GM19467 (cell line): ENCODE data around the gene EBF3.
"Not testable (repeated sequence)": the region's sequence is repeated elsewhere in the genome, so short reads cannot be mapped to it uniquely, and the experiment has no call there.

Experiments
- ATAC-seq: cut with Tn5 transposase; IDR thresholded peaks from one replicate; pipeline ENCODE4 v1.9.1; 2021; ENCODE audit warnings: mild to moderate bottlenecking, moderate library complexity; ENCODE audit not compliant: unreplicated experiment

The EBF3 gene

DNA sequence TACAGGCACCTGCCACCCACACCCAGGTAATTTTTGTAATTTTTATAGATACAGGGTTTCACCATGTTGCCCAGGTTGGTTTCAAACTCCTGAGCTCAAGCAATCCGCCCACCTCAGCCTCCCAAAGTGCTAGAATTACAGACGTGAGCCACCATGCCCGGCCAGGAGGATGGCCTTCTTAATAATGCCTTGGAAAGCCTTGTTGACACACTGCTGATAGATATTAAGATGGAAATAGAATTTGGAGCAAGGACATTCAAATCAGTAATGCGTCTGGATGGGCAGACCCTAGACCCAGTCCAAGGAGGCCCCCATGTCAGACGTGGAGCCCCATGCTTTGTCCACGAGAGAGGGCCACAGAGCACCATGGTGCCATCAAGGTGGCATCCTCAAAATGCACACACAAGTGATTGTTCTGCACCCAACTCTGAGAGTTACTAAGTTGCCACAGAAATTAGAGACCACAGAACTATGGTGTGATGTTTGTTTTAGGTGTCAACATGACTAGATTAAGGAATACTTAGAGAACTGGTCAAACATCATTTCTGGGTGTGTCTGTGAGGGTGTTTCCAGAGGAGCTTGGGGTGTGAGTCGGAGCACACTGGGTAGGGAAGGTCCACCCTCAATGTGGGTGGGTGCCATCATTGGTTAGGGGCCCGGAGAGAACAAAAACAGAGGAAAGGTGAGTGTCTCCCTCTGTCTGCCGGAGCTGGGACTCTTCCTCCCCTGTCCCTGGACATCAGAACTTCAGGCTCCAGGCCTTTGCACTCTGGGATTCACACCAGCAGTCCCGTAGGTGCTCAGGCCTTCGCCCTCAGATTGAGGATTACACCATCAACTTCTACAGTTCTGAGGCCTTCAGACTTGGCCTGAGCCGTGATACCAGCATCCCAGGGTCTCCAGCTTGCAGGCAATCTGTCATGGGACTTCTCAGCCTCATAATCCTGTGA is 34.5 kb downstream of the EBF3 start:
- ATAC-seq, result no peak

DNA sequence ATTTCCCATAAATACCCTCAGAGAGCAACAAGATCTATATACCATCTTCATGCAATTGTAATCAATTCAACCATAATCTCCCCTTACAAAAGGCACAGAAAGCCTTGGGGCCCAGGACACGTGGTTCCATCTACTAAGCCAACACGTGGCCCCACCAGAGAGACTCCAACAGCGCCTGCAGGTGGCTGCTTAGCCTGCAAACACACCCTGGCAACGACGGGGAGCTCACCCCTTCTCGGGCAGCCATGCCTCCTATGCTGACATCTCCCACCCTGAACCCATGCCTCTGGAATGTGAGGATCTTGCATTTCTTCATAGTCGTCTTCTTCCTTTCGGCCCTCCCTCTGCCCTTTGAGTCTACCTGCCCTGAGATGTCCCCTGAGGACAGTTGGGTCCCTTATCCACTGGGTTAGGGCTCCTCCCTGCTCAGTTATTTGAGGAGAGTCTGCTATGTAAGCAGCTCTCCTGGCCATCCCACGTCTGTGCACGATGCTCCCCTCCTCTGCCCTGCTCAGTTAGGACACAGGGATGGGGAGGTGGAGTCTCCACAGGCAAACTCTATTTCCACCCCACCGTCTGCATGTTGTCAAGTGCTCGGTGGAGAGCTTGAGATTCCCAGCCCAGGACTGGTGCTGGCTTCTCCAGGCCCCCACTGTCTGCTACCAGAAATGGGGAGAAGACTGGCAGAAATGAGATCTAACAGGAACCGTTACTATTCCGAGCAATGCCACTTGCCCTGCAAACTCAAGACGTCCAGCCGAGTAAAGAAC is 36.5 kb downstream of the EBF3 start:
- ATAC-seq, result no peak

DNA sequence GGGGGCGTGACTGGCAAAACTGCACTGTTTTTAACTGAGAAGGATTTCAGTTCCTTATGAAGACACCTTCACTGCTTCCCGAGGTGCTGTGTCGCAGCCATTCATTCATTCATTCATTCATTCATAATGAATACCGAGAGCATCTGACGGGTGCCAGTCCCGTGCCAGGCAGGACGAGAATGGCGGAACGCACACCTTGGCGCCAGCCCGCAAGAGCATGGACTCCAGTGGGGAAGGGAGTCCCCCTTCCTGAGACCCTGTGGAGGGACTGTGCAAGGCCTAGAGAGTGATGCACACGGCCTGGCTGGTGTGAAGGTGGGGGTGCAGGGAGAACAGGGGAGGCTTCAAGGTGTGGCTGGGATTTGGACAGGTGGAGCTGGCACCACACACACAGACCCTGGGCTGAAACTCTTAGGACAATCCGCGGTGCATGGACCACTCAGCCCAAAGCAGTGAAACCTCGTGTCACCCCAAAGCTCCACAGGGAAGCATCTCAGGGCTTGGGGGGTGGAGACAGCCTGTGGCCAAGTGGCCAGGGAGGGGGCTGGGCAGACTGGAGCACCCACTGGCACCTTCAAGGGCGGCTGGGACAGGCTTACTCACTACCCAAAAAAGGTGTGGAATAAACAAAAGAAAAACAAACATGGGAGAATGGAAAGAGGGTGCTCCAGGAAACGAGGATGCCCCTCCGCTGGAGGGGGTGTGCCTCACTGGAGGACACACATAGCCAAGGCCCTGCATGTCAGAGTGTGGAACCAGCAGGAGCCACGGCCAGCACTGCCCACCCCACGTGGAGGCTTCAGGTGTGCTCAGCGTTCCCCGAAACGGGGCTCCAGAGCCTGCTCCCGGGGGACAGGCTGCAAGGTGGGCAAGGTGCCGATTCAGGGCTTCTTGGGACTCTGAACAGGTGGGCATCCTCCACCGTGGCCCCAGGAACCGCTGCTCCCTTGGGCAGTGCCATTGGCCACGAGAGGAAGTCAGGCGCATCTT is 37.7 kb downstream of the EBF3 start:
- ATAC-seq, result no peak

GRCh38 chr10:129924375-129925085 is 39.5 kb downstream of the EBF3 start:
- no peak for ATAC-seq

DNA sequence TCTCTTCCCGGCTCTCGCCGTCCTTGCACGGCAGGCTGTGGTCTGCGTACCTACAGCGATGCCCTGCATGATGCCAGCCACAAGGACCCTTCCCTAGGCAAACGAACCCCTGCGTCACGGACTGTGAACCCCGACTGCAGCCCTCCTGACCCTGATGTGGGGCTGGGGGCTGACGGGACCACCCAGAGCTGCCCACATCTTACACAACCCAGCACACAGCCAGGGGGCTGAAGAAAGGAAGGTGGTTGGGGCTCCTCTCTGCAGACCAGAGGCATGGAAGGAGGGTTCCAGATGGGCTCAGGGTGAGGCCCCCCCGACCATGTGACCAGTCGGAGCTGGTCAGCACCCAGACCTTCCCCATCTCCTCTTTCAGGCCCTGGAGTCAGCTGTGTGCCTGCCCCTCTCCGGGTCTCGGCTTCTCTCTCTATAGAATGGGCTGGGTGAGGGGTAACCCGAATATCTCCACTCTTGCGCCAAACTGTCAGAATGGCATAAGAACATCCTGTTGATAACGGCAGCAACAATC is 41.4 kb downstream of the EBF3 start:
- ATAC-seq, result no peak

DNA sequence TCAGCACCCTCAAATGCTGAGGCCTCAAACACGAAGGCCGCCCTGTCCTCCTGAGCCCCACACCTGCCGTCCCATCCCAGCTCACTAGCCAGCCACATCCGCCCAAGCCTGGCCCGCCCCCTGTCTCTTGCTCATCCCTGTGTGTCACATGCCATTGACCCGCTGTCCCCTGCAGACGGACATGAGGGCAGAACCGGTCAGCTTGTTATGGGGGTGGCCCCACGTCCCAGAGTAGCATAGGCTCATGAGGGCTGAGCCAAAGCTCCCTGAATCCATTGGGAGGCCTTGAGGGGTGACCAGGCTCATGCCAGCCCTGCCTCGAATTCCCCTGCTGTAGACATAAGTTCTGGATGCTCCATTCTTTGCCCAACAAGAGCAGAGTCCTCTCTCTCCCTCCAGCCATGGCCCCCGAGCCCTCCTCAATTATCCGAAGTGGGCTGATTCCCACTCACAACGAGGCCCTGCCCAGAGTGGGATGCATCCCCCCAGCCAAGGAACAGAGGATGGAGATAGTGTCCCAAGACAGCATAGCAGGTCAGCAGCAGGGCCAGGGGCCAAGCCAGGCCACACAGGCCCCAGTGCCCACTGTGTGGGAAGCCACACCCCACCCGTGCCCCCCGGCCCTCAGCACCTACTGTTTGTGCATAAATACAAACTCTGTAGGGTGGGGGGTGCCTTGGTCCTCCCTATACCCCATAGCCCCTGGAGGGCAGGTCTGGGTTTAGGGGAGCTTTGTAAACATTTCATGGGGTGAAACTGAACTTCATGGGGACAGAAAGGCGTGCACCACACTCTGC is 42.1 kb downstream of the EBF3 start:
- ATAC-seq, result no peak

DNA sequence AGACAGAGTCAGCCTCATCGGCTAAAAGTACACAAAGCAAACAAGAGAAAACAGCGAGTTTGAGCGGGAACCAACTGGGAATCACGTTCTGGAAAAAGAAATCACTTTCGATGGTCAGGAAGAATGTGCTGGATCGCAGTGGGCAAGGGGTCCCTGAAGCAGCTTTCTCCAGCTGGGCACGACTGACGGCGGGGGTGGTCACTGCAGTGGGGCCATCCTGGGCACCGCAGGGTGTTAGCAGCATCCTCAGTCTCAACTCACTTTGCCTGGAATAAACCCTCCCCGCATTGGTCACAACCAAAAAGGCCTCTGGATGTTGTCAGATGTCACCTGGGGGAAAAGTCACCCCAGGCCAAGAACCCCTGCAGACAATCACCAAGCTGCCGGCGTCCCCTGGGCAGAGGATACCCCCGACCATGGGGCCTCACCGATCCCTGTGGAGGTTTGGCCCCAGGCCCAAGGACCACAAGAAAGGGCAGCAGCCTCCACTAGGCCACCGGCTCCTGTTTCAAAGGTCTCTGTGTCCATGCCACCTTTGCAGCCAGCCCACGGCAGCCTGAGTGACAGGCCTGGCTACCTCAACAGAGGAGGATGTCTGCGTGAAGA is 42.9 kb downstream of the EBF3 start:
- no peak for ATAC-seq

- not testable (repeated sequence) for ATAC-seq
Observed at GRCh38 chr10:129920187-129920586, 43.9 kb downstream of the EBF3 start.

DNA sequence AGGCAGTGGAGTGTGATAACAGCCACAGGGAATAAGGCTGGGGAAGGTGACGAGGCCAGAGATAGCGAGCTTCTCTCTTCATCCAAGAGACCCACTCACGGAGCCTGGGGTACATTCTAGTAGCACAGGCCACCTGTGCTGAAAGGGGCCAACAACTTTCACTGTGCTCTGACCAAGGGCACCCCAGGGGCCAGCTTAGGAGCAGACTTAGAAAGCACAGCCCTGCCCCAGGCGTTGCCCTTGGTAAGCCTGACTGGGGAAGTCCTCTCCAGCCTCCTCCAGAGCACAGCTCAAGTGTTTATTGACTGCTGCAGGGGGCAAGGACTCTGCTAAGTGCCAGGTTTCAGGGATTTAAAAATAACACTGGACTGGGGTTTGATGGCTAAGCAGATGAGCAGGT is 44.7 kb downstream of the EBF3 start:
- no peak for ATAC-seq

DNA sequence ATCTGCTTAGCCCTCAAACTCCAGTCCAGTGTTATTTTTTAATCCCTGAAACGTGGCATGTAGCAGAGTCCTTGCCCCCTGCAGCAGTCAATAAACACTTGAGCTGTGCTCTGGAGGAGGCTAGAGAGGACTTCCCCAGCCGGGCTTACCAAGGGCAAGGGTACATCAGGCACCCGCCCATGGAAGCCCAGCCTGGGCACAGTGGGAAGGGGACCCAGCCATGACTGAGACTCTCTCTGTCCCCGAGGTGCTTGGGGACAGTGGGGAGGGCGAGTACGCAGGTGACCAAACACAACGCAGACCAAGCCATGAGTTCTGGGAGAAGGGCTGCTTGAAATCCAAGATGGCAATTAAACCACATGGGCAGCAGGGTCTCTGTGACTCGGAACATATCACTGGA is 45.2 kb downstream of the EBF3 start:
- ATAC-seq, result no peak

- no peak for ATAC-seq
Observed at GRCh38 chr10:129918401-129918800, 45.7 kb downstream of the EBF3 start.

- ATAC-seq, result no peak
Observed at GRCh38 chr10:129917936-129918335, 46.1 kb downstream of the EBF3 start.

DNA sequence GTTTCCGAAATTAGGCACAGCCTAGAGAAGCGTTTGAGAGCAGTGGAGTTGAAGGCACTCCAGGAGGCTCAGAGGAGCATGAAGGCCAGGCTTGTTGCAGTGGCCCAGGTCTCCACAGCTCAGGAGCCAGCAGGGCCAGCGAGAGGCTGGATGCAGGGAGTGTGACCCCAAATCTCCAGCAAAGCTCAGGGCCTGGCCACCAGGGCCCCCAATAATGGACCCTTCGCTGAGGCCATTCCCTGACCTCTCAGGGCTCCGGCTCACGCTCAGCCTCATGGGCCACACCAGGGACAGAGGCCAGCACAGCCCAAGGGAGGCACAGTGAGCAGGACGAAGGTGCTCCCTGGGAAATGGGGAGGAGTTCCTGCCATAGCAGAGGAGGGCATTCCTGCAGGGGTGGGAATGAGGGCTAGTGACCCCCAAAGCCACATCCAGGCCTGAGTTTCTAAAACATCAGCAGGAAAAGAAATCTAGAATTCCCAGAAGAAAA is 47.5 kb downstream of the EBF3 start:
- no peak for ATAC-seq

- ATAC-seq, result no peak
Observed at GRCh38 chr10:129915526-129916378, 48.3 kb downstream of the EBF3 start.

DNA sequence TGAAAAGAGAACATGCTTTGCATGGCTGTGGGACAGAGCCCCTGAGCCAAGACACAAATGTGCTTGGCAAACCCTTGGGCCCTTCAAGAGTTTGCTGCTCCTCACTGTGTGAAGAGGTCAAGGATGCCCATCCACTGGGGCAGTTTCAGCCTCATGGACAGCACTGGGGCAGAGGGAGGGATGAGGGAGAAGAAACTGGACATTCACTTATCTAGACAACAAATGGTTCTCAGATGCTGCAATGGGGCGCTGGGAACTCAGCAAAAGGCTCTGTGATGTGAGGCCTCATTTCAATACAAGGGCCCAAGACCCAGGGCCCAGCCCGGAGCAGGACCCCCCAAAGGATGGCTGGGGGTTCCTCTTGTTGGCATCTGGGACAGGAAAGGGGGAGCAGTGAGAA is 49.1 kb downstream of the EBF3 start:
- ATAC-seq, result no peak

DNA sequence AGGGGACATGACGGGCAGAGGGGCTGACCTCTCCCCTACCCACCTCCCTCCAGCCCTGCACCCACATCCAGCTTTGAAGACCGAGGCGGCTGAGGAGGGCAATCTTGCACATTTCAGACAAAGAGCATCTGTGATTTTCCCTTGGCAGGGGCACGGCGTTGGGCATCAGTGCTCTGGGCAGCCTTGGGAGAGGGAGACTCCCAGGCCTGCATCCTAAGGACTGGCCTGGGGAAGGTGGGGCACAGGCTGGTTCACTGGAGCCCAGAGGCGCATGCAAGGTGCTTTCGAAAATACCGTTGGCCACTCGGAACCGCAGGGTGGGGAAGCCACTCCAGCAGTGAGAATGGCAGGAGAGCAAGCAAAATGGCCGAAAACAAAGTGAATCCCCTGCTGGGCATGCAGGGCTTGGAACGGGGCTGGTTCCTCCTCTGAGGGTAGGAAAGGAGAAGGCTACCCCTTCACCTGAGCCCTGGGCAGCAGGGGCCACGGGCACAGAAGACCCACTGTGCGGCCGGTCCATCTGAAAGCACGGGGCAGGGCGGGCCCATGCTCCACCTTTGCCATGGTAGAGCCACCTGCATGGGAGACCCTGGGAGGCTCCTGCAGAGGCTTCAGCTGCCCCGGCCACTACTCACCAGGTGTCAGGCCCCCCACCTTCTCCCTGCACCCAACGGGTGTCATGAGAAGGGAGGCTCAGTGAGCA is 49.8 kb downstream of the EBF3 start:
- no peak for ATAC-seq
